HepG2 (cell line): ENCODE measurements around the gene DENND11.

ENCODE experiments used
- CBX1 ChIP-seq: IDR thresholded peaks from one replicate; pipeline ENCODE4 v1.6.1; 2016; ENCODE audit warnings: antibody characterized with exemption, low read depth
- CC2D1A ChIP-seq: sonication (generic); formaldehyde crosslinking; IDR thresholded peaks from 2 replicates; pipeline ENCODE4 v1.8.1; 2023; ENCODE audit warnings: mild to moderate bottlenecking, missing genetic modification reagents
- NFRKB ChIP-seq: fragments of 450-650 bp; IDR thresholded peaks from 2 replicates; pipeline ENCODE4 v1.6.1; 2017
- NPAS2 ChIP-seq: sonication (generic); formaldehyde crosslinking; IDR thresholded peaks from 2 replicates; pipeline ENCODE4 v1.8.0; 2022; ENCODE audit warnings: mild to moderate bottlenecking, missing genetic modification reagents, borderline replicate concordance
- STAG1 ChIP-seq: sonication (generic); formaldehyde crosslinking; IDR thresholded peaks from 2 replicates; pipeline ENCODE4 v1.4.0; 2020; ENCODE audit warnings: missing genetic modification reagents
- ZFX ChIP-seq: sonication (generic); formaldehyde crosslinking; IDR thresholded peaks from 2 replicates; pipeline ENCODE4 v1.4.0; 2020; ENCODE audit warnings: mild to moderate bottlenecking, low read depth, missing genetic modification reagents, moderate library complexity
- ZNF282 ChIP-seq: fragments of 450-650 bp; IDR thresholded peaks from 2 replicates; pipeline ENCODE4 v1.6.1; 2018; ENCODE audit not compliant: partially characterized antibody
- ZZZ3 ChIP-seq: sonication (generic); formaldehyde crosslinking; IDR thresholded peaks from 2 replicates; pipeline ENCODE4 v1.4.0; 2020; ENCODE audit warnings: missing genetic modification reagents, mild to moderate bottlenecking, borderline replicate concordance
- TF ChIP-seq, protein P1 (sequence below): IDR thresholded peaks from 2 replicates; pipeline ENCODE4 v1.6.1; 2012; ENCODE audit warnings: low read length, improper control_type of control experiment

DNA sequence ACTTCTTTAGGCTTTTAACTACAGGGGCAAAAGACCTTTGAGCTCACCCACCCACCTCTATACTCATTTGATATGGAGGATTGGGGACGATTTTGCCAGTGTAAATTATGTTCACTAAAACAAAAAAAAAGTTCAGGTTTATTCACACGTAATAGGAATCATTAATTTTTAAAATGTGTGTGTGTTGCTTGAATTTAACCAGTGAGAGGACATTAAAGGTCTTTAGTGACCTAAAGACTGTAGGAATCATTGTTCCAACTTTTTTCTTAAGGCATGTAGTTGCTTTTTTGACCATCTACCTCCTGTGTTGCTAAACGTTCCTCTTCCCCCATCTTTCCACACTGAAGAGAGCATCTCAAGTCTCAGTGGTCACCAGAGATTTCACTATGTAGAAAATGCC is 37.3 kb upstream of the DENND11 start:
- TF ChIP-seq CBX1 (no peak), ZNF282 (no peak), NFRKB (no peak), CC2D1A (no peak), STAG1 (CRISPR knock-in tag) (no peak), NPAS2 (CRISPR knock-in tag) (no peak), ZFX (CRISPR knock-in tag) (no peak), ZZZ3 (no peak)
- TF ChIP-seq, protein P1, sequence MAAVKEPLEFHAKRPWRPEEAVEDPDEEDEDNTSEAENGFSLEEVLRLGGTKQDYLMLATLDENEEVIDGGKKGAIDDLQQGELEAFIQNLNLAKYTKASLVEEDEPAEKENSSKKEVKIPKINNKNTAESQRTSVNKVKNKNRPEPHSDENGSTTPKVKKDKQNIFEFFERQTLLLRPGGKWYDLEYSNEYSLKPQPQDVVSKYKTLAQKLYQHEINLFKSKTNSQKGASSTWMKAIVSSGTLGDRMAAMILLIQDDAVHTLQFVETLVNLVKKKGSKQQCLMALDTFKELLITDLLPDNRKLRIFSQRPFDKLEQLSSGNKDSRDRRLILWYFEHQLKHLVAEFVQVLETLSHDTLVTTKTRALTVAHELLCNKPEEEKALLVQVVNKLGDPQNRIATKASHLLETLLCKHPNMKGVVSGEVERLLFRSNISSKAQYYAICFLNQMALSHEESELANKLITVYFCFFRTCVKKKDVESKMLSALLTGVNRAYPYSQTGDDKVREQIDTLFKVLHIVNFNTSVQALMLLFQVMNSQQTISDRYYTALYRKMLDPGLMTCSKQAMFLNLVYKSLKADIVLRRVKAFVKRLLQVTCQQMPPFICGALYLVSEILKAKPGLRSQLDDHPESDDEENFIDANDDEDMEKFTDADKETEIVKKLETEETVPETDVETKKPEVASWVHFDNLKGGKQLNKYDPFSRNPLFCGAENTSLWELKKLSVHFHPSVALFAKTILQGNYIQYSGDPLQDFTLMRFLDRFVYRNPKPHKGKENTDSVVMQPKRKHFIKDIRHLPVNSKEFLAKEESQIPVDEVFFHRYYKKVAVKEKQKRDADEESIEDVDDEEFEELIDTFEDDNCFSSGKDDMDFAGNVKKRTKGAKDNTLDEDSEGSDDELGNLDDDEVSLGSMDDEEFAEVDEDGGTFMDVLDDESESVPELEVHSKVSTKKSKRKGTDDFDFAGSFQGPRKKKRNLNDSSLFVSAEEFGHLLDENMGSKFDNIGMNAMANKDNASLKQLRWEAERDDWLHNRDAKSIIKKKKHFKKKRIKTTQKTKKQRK, result no peak
